Parathyroid adenoma (tissue), 2 donors: ENCODE data around the gene C12orf76.

ENCODE experiments used
- H2AFZ ChIP-seq: fragments of 300-600 bp; sonication (generic); one replicate; pipeline ENCODE4 v1.7.0; 2017; ENCODE audit warnings: antibody characterized with exemption, mild to moderate bottlenecking
- H3K27ac ChIP-seq: fragments of 300-600 bp; sonication (generic); one replicate; pipeline ENCODE4 v1.7.0; 2017
- H3K27me3 ChIP-seq: fragments of 300-600 bp; sonication (generic); one replicate; pipeline ENCODE4 v1.7.0; 2017; ENCODE audit warnings: low read length; ENCODE audit not compliant: control insufficient read depth, insufficient read depth
- H3K36me3 ChIP-seq: fragments of 300-600 bp; sonication (generic); one replicate; pipeline ENCODE4 v1.7.0; 2017; ENCODE audit warnings: low read length; ENCODE audit not compliant: control insufficient read depth, insufficient read depth
- H3K4me1 ChIP-seq: fragments of 300-600 bp; sonication (generic); one replicate; pipeline ENCODE4 v1.7.0; 2017; ENCODE audit warnings: control low read depth
- H3K4me2 ChIP-seq: fragments of 300-600 bp; sonication (generic); one replicate; pipeline ENCODE4 v1.7.0; 2017; ENCODE audit warnings: low read length
- H3K4me3 ChIP-seq: fragments of 300-600 bp; sonication (generic); one replicate; pipeline ENCODE4 v1.7.0; 2017; ENCODE audit warnings: low read depth, low read length
- H3K79me2 ChIP-seq: fragments of 300-600 bp; sonication (generic); one replicate; pipeline ENCODE4 v1.7.0; 2017; ENCODE audit warnings: control low read depth
- H3K9ac ChIP-seq: fragments of 300-600 bp; sonication (generic); one replicate; pipeline ENCODE4 v1.7.0; 2017; ENCODE audit warnings: mild to moderate bottlenecking
- H3K9me3 ChIP-seq: fragments of 300-600 bp; sonication (generic); one replicate; pipeline ENCODE4 v1.7.0; 2017; ENCODE audit warnings: low read length; ENCODE audit not compliant: control insufficient read depth
- TF ChIP-seq, protein P1 (sequence below): fragments of 300-600 bp; sonication (generic); IDR thresholded peaks from one replicate; pipeline ENCODE4 v1.7.0; 2017; ENCODE audit warnings: antibody characterized with exemption, mild to moderate bottlenecking
- donor health status: primary hyperparathyroidism.

The C12orf76 gene

GRCh38 chr12:110042264-110042663 lies 6.1 kb downstream of the C12orf76 start:
- H3K4me1 ChIP-seq, result peaks cover 9% of the 10 kb centered on the region
- no peak overlapping the region for H3K27ac ChIP-seq
- H3K9ac ChIP-seq, result no peak overlapping the region
- H3K27me3 ChIP-seq, result no peaks in the 10 kb centered on the region
- H3K9me3 ChIP-seq, result no peaks in the 10 kb centered on the region
- no peaks in the 10 kb centered on the region for H3K36me3 ChIP-seq
- no peak overlapping the region for H2AFZ ChIP-seq
- peaks cover 7% of the 10 kb centered on the region for H3K79me2 ChIP-seq
- no peak overlapping the region for H3K4me2 ChIP-seq
- TF ChIP-seq, protein P1, sequence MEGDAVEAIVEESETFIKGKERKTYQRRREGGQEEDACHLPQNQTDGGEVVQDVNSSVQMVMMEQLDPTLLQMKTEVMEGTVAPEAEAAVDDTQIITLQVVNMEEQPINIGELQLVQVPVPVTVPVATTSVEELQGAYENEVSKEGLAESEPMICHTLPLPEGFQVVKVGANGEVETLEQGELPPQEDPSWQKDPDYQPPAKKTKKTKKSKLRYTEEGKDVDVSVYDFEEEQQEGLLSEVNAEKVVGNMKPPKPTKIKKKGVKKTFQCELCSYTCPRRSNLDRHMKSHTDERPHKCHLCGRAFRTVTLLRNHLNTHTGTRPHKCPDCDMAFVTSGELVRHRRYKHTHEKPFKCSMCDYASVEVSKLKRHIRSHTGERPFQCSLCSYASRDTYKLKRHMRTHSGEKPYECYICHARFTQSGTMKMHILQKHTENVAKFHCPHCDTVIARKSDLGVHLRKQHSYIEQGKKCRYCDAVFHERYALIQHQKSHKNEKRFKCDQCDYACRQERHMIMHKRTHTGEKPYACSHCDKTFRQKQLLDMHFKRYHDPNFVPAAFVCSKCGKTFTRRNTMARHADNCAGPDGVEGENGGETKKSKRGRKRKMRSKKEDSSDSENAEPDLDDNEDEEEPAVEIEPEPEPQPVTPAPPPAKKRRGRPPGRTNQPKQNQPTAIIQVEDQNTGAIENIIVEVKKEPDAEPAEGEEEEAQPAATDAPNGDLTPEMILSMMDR, result no peak
- H3K4me3 ChIP-seq, result no peak overlapping the region

DNA sequence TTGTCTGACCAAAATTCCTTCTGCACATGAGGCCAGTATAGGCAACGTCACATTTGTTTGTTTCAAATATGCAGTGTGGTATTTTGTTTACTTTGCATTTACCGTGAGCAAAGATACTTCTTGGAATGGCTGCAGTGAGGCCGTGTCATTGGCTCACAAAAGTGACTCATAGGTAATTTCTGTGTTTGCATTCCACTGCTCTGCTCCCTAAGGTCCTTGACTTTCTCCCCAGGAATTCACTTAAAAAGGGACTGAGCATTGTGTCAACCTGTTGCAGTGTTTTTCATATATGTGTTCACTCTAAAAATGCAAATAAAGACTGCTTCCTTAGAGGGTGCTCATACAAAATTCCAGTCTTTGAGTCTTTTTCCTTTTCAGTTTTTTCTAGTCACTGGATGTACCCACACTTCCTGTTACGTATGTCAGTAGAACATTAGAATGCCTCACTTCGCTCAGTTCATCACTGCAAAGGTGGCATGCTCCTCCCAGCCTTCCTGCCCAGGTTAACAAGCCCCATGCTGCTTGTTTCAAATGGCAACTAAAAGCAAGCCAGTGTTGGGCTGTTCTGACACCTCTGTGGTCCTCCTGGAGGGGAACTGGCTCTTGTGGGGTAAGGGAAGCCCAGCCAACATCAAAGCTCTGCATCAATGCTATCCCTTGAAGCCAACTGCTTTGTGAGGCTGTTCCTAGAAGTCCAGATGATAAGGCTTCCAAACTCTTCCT lies 9.1 kb downstream of the C12orf76 start:
- H3K4me1 ChIP-seq, result peaks cover 5% of the 10 kb centered on the region
- no peaks in the 10 kb centered on the region for H3K36me3 ChIP-seq

GRCh38 chr12:110038741-110039084 lies 9.6 kb downstream of the C12orf76 start:
- Histone ChIP-seq H3K79me2 (peaks cover 4% of the 10 kb centered on the region), H3K4me3 (no peak overlapping the region), H3K9me3 (no peaks in the 10 kb centered on the region), H3K4me1 (peaks cover 5% of the 10 kb centered on the region), H3K27ac (no peak overlapping the region), H3K27me3 (no peaks in the 10 kb centered on the region), H3K9ac (no peak overlapping the region), H2AFZ (no peak overlapping the region), H3K4me2 (no peak overlapping the region), H3K36me3 (no peaks in the 10 kb centered on the region)
- TF ChIP-seq, protein P1, result no peak

More for the DNA sequence above, 9.1 kb downstream of the C12orf76 start:
- peaks cover 4% of the 10 kb centered on the region for H3K79me2 ChIP-seq
- no peaks in the 10 kb centered on the region for H3K9me3 ChIP-seq
- H3K27me3 ChIP-seq, result no peaks in the 10 kb centered on the region
- H3K4me3 ChIP-seq, result no peak overlapping the region
- no peak overlapping the region for H3K9ac ChIP-seq
- TF ChIP-seq, protein P1, result no peak
- no peak overlapping the region for H3K27ac ChIP-seq
- no peak overlapping the region for H3K4me2 ChIP-seq
- H2AFZ ChIP-seq, result no peak overlapping the region

GRCh38 chr12:110037315-110037714 lies 11.0 kb downstream of the C12orf76 start:
- H3K9me3 ChIP-seq, result no peaks in the 10 kb centered on the region
- H2AFZ ChIP-seq, result no peak overlapping the region
- peaks cover 2% of the 10 kb centered on the region for H3K79me2 ChIP-seq
- H3K36me3 ChIP-seq, result no peaks in the 10 kb centered on the region
- no peak overlapping the region for H3K27ac ChIP-seq
- H3K27me3 ChIP-seq, result no peaks in the 10 kb centered on the region
- H3K4me2 ChIP-seq, result no peak overlapping the region
- TF ChIP-seq, protein P1, result no peak
- no peaks in the 10 kb centered on the region for H3K4me1 ChIP-seq
- H3K9ac ChIP-seq, result no peak overlapping the region
- H3K4me3 ChIP-seq, result no peak overlapping the region

DNA sequence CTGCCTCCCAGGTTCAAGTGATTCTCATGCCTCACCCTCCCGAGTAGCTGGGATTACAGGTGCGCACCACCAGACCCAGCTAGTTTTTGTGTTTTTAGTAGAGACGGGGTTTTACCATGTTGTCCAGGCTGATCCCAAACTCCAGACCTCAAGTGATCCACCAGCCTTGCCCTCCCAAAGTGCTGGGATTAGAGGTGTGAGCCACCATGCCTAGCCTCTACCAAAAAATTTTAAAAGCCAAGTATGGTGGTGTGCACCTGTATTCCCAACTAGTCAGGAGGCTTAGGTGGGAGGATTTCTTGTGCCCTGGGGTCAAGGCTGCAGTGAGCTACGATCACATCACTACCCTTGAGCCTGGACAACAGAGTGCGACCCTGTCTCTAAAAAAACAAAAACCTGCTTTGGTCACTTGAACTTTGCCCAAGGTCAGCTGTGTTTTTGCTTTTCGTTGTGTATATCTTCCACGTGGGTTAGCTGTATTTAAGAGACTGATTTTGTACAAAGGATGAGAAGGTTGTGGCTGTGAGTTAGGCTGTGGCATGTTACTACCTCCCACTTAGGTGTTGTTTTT lies 12.7 kb downstream of the C12orf76 start:
- no peak overlapping the region for H3K27ac ChIP-seq
- no peaks in the 10 kb centered on the region for H3K27me3 ChIP-seq
- H3K9ac ChIP-seq, result no peak overlapping the region
- peaks cover 2% of the 10 kb centered on the region for H3K79me2 ChIP-seq
- no peaks in the 10 kb centered on the region for H3K36me3 ChIP-seq
- no peak overlapping the region for H3K4me2 ChIP-seq
- no peaks in the 10 kb centered on the region for H3K4me1 ChIP-seq
- H2AFZ ChIP-seq, result no peak overlapping the region
- TF ChIP-seq, protein P1, result no peak
- no peaks in the 10 kb centered on the region for H3K9me3 ChIP-seq
- H3K4me3 ChIP-seq, result no peak overlapping the region
